HG02884 (cell line): ENCODE data around the gene KRTAP10-7.

Experiments
- ATAC-seq: cut with Tn5 transposase; IDR thresholded peaks from one replicate; pipeline ENCODE4 v1.9.1; 2021; ENCODE audit warnings: mild to moderate bottlenecking, moderate library complexity; ENCODE audit not compliant: unreplicated experiment

The KRTAP10-7 gene

DNA sequence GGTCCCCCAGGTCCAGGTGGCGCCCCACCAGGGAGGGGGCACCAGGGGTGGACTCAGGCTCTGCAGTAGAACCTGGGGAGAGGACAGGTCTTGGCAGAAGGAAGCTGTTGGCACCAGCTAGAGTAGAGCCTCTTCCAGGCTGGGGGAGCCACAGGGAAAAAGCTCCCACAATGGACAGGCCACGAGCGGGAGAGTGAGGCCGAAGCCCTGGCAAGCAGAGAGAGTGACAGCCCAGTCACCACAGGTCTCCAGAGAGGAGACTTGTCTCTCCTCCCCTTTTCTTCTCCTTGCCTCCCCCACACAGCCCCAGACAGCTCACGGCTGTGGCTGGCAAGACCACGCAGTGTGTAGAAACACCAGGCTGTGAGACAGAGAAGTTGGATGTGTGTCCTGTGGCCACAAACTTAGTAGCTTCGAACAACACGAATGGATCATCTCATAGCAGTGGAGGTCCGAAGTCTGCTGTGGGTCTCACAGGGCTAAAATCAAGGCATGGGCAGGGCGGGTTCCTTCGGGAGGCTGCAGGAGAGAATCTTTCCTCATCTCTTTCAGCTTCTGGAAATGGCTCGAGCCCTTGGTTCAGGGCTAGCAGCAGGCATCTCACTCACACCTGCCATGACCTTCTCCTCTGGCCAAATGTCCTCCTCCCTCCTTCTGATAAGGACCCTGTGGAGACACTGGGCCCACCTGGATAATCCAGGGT is 50.7 kb downstream of the KRTAP10-7 start:
- ATAC-seq = no peak
